ENCODE results near the gene MBTPS2.

- TF ChIP-seq POLR2A (IDR thresholded peaks at IDR 0.05; ENCODE audit: low read length) = no peak
- no peak for TF ChIP-seq GATA1 (IDR thresholded peaks at IDR 0.05; ENCODE audit: low read depth, low read length)
These were observed 17.1 kb downstream of the MBTPS2 start for GRCh38 chrX:21856504-21856903.
